WI38 (cell line): ENCODE results near the gene MUC12.

ENCODE experiments used
- H3K4me3 ChIP-seq: 2 replicates; pipeline ENCODE4 v1.5.1; 2011; ENCODE audit warnings: low read depth, mild to moderate bottlenecking, control low read depth, low read length
- CTCF ChIP-seq: IDR thresholded peaks from 2 replicates; pipeline ENCODE4 v1.5.1; 2012; ENCODE audit warnings: low read depth, mild to moderate bottlenecking, control low read depth, low read length

MUC12 gene

DNA sequence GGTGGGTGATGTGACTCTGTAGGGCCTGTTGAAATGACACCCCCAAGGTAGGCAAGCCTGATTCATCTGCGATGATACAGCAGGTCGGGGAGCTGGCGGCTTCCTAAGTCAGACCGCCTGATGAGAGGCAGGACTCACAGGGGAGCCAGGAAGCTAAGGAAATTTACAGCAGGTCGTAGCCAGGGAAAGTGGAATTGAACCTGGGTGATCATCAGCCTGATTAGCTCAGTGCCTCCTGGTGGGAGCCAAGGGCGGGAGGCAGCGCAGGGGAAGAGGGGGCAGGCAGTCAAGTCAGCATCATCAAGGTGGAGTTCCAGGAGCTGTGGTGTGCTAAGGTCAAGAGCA lies 97.4 kb downstream of the MUC12 start:
- no peak for TF ChIP-seq CTCF
- no peak overlapping the region for H3K4me3 ChIP-seq

GRCh38 chr7:101068401-101068800 lies 99.0 kb downstream of the MUC12 start:
- TF ChIP-seq CTCF = no peak
- no peak overlapping the region for H3K4me3 ChIP-seq
